Endothelial cell of umbilical vein (primary cell): ENCODE measurements around the gene ATXN7L2. TPM values are rescaled to one million over a fixed set of nuclear protein-coding genes. Genes with fewer than 3 reads are reported as not detected.
A peak's percentile ranks its signal among the peaks of the same experiment; 100 is the strongest.

Experiments
- BruUV-seq: library from RNA; stranded (reverse); fragments of 400-500 nt; replicated peaks from 2 replicates; lab custom pipeline; 2021; lab: Mats Ljungman, UMichigan
- CTCF ChIA-PET: fragments of 300-600, 350-600 bp; sonication (Branson Sonifier 250); formaldehyde crosslinking; loops from one replicate; lab custom pipeline; 2021; ENCODE audit warnings: antibody characterized with exemption, inconsistent platforms; lab: Charles Lee
- POLR2A ChIA-PET: fragments of 300-600, 350-600 bp; sonication (Branson Sonifier 250); formaldehyde crosslinking; loops from one replicate; lab custom pipeline; 2021; ENCODE audit warnings: antibody characterized with exemption, inconsistent platforms; lab: Charles Lee
- DNase-seq: peaks from one replicate; pipeline ENCODE4 v3.0.0-alpha.2; 2011; ENCODE audit warnings: low read depth, low spot score
- FAIRE-seq: peaks from 2 replicates; lab custom pipeline; 2011; peaks lifted over from hg19 to GRCh38; lab: Jason Lieb, UNC
- H2AFZ ChIP-seq: 2 replicates; pipeline ENCODE4 v1.6.0; 2012; ENCODE audit warnings: low read depth, low read length, control low read depth, inconsistent platforms
- H3K27ac ChIP-seq: 2 replicates; pipeline ENCODE4 v1.5.1; 2011; ENCODE audit warnings: low read depth, mild to moderate bottlenecking, control low read depth, low read length, moderate library complexity; ENCODE audit not compliant: insufficient read depth
- H3K27me3 ChIP-seq, 2 experiments: 2 replicates each; pipeline versions ENCODE4 v1.6.0 to v1.6.1; 2011; ENCODE audit warnings: low read length in 2 of 2, mixed read lengths in 1 of 2; ENCODE audit not compliant: control insufficient read depth in 2 of 2, insufficient read depth in 2 of 2
- H3K36me3 ChIP-seq, 2 experiments: 2 replicates in 1 of 2; 3 replicates in 1 of 2; pipeline ENCODE4 v1.5.1; 2011; ENCODE audit warnings: low read length in 2 of 2, mild to moderate bottlenecking in 1 of 2, moderate library complexity in 1 of 2; ENCODE audit not compliant: control insufficient read depth in 2 of 2, insufficient read depth in 2 of 2; ENCODE audit errors: extremely low read depth in 1 of 2
- H3K4me1 ChIP-seq: 3 replicates; pipeline ENCODE4 v1.5.1; 2011; ENCODE audit warnings: mild to moderate bottlenecking, low read length; ENCODE audit not compliant: control insufficient read depth, insufficient read depth; ENCODE audit errors: extremely low read depth
- H3K4me2 ChIP-seq: 2 replicates; pipeline ENCODE4 v1.6.1; 2011; ENCODE audit warnings: low read length, control low read depth, mixed read lengths; ENCODE audit not compliant: insufficient read depth
- H3K4me3 ChIP-seq, 3 experiments: fragments of 200-600 bp in 1 of 3; sonication (generic), shearing (Covaris generic) in 1 of 3; replicated peaks in 1 of 3; 2 replicates each; pipeline ENCODE4 v1.5.1; 2011 to 2016; ENCODE audit warnings: control low read depth in 3 of 3, low read length in 3 of 3, mild to moderate bottlenecking in 2 of 3, inconsistent platforms in 1 of 3, low read depth in 1 of 3, moderate library complexity in 1 of 3; ENCODE audit not compliant: insufficient read depth in 1 of 3
- H3K79me2 ChIP-seq: 2 replicates; pipeline ENCODE4 v1.6.0; 2012; ENCODE audit warnings: low read length, inconsistent platforms; ENCODE audit not compliant: control insufficient read depth, insufficient read depth
- H3K9ac ChIP-seq: replicated peaks from 2 replicates; pipeline ENCODE3; 2011; ENCODE audit warnings: low read length, control low read depth; ENCODE audit not compliant: insufficient read depth; ENCODE audit errors: extremely low read depth
- H3K9me1 ChIP-seq: replicated peaks from 3 replicates; pipeline ENCODE4 v1.6.0; 2011; ENCODE audit warnings: mild to moderate bottlenecking, low read length; ENCODE audit not compliant: control insufficient read depth, insufficient read depth; ENCODE audit errors: extremely low read depth
- H3K9me3 ChIP-seq: replicated peaks from 2 replicates; pipeline ENCODE4 v1.5.1; 2012; ENCODE audit warnings: low read length, inconsistent platforms; ENCODE audit not compliant: control insufficient read depth, insufficient read depth
- H4K20me1 ChIP-seq: replicated peaks from 2 replicates; pipeline ENCODE3; 2011; ENCODE audit warnings: mild to moderate bottlenecking, low read length; ENCODE audit not compliant: control insufficient read depth, insufficient read depth; ENCODE audit errors: extremely low read depth
- CTCF ChIP-seq, 2 donors: IDR thresholded peaks; 1 replicate in 1 of 2; 2 replicates in 1 of 2; pipeline ENCODE4 v1.5.1; 2011; ENCODE audit warnings: low read length in 2 of 2, mild to moderate bottlenecking in 2 of 2, moderate library complexity in 2 of 2, control low read depth in 1 of 2, inconsistent platforms in 1 of 2, low read depth in 1 of 2; ENCODE audit not compliant: insufficient read depth in 1 of 2; ENCODE audit errors: extremely low read depth in 1 of 2
- GATA2 ChIP-seq: IDR thresholded peaks from 2 replicates; pipeline ENCODE4 v1.7.0; 2011; ENCODE audit warnings: low read depth, mild to moderate bottlenecking, moderate library complexity, mixed read lengths, low read length; ENCODE audit not compliant: insufficient read length, insufficient read depth
- dilution Hi-C: fragments of 300-500 bp; cut with MboI; formaldehyde crosslinking; loops from one replicate; pipeline ENCODE4 v1.15.0; 2019; ENCODE audit warnings: low sequenced_read_pairs; ENCODE audit not compliant: extremely low pct_ligation_motif_present
- intact Hi-C: fragments of 100-400 bp; cut with micrococcal nuclease; formaldehyde crosslinking; loops from one replicate; pipeline ENCODE4 v1.10.0; 2022
- polyA plus RNA-seq, 4 experiments: library from polyadenylated mRNA; depleted of rRNA in 3 of 4; stranded (reverse) in 3 of 4; unstranded in 1 of 4; fragments of >200 nt; gene quantifications; 2 replicates each; pipeline versions ENCODE4 v1.2.1 to v1.2.3, GENCODE V29; 2011 to 2012; ENCODE audit warnings: missing spikeins in 1 of 4
- total RNA-seq: library from RNA; stranded (reverse); gene quantifications from 2 replicates; pipeline ENCODE4 v1.2.3, GENCODE V29; 2021

The ATXN7L2 gene
- total and polyA plus RNA-seq, 2 donors (not counting 3 experiments of a cell fraction or from before 2014, with no cell fraction given), result 4.4 to 4.9 TPM

GRCh38 chr1:109482791-109483671, 674 bp upstream of the ATXN7L2 start:
- intact Hi-C loops, result loop anchor here (1.0 to 10.0 kb wide), 6 partner anchors 11 to 282 kb away; partner anchors contain the start of genes AMPD2, CYB561D1, EPS8L3 and GNAT2
- no peaks in the 10 kb centered on the region for H3K79me2 ChIP-seq
- H3K9ac ChIP-seq, result no peak overlapping the region
- peaks cover 19 to 21% of the 10 kb centered on the region in 2 experiments for H3K27me3 ChIP-seq
- dilution Hi-C loops, result no loop called here
- peak; percentile 3 for DNase-seq
- CTCF ChIA-PET, result interaction anchor here (0.6 to 3.4 kb wide), 7 partner anchors 10 to 58 kb away, joined by 4 to 27 read pairs (median 5); partner anchors contain the start of gene CYB561D1
- POLR2A ChIA-PET, result interaction anchor here (0.7 to 1.2 kb wide), 4 partner anchors 10 to 204 kb away, joined by 3 to 5 read pairs (median 3); partner anchors contain the start of gene CYB561D1
- peak overlapping the region; percentile 37 to 65 (median 50) for H3K4me3 ChIP-seq
- peaks cover 14% of the 10 kb centered on the region for H3K4me1 ChIP-seq
- no peaks in the 10 kb centered on the region for H3K36me3 ChIP-seq
- H3K27ac ChIP-seq, result no peak overlapping the region
- peak overlapping the region; percentile 99 for H2AFZ ChIP-seq
- no peaks in the 10 kb centered on the region for H3K9me1 ChIP-seq
- no peak for FAIRE-seq
- no peaks in the 10 kb centered on the region for H3K9me3 ChIP-seq
- H4K20me1 ChIP-seq, result no peaks in the 10 kb centered on the region
- no TSS peak for BruUV-seq
- TF ChIP-seq GATA2, result no peak
- TF ChIP-seq CTCF (IDR thresholded peaks at IDR 0.05; ENCODE audit: extremely low read depth in 1 of 2, insufficient read depth in 1 of 2, low read depth in 1 of 2, low read length in 2 of 2), result peak in 1 of 2 donors; percentile 2
- H3K4me2 ChIP-seq, result peak overlapping the region; percentile 91
